HG03066 (cell line): ENCODE data around the gene KRTAP16-1.
"Not testable (repeated sequence)": the region's sequence is repeated elsewhere in the genome, so short reads cannot be mapped to it uniquely, and the experiment has no call there.

Experiments
- ATAC-seq: cut with Tn5 transposase; IDR thresholded peaks from one replicate; pipeline ENCODE4 v1.9.1; 2021; ENCODE audit warnings: low read depth; ENCODE audit not compliant: unreplicated experiment

The KRTAP16-1 gene

GRCh38 chr17:41308918-41309359, at the start of gene KRTAP16-1:
KRTAP16-1 (minus strand) TSS chr17:41309309; CDS start chr17:41309253, 56 bp downstream.
- no peak for ATAC-seq

GRCh38 chr17:41354536-41354935, 45.4 kb upstream of the KRTAP16-1 start:
- no peak for ATAC-seq

- no peak for ATAC-seq
These were observed 43.7 kb upstream of the KRTAP16-1 start for GRCh38 chr17:41352597-41353366.

- ATAC-seq, result no peak
These were observed 42.1 kb upstream of the KRTAP16-1 start for GRCh38 chr17:41351177-41351576.

- ATAC-seq, result not testable (repeated sequence)
These were observed 41.3 kb upstream of the KRTAP16-1 start, which contains the start of gene KRT33A for GRCh38 chr17:41350381-41350878. KRT33A (minus strand) TSS chr17:41350828; CDS start chr17:41350767, 61 bp downstream.

GRCh38 chr17:41347869-41348760, 39.0 kb upstream of the KRTAP16-1 start:
- no peak for ATAC-seq

GRCh38 chr17:41346421-41346820, 37.3 kb upstream of the KRTAP16-1 start:
- ATAC-seq, result not testable (repeated sequence)

GRCh38 chr17:41345992-41346391, 36.9 kb upstream of the KRTAP16-1 start:
- ATAC-seq, result no peak

GRCh38 chr17:41343029-41343428, 33.9 kb upstream of the KRTAP16-1 start:
- no peak for ATAC-seq

- no peak for ATAC-seq
These were observed 32.1 kb upstream of the KRTAP16-1 start for GRCh38 chr17:41340934-41341861.

GRCh38 chr17:41340494-41340893, 31.4 kb upstream of the KRTAP16-1 start:
- ATAC-seq, result no peak

GRCh38 chr17:41339571-41340172, 30.6 kb upstream of the KRTAP16-1 start:
- ATAC-seq, result no peak

GRCh38 chr17:41338961-41339485, 29.9 kb upstream of the KRTAP16-1 start:
- ATAC-seq, result no peak

GRCh38 chr17:41335747-41336146, 26.6 kb upstream of the KRTAP16-1 start:
- ATAC-seq, result no peak

- no peak for ATAC-seq
These were observed 25.5 kb upstream of the KRTAP16-1 start for GRCh38 chr17:41334385-41335305.

- ATAC-seq, result no peak
These were observed 24.7 kb upstream of the KRTAP16-1 start for GRCh38 chr17:41333836-41334235.

- ATAC-seq, result no peak
These were observed 24.0 kb upstream of the KRTAP16-1 start for GRCh38 chr17:41333098-41333497.

GRCh38 chr17:41332239-41332638, 23.1 kb upstream of the KRTAP16-1 start:
- no peak for ATAC-seq
